Measurements from ENCODE around the gene LECT2.

The LECT2 gene

GRCh38 chr5:135937245-135937911 lies 17.4 kb downstream of the LECT2 start:
- DNase-seq, result no peak
- no peaks in the 10 kb centered on the region for H3K27me3 ChIP-seq (replicated peaks; ENCODE audit: insufficient read depth, low read length)
- no peaks in the 10 kb centered on the region for H3K79me2 ChIP-seq (ENCODE audit: low read length)
- no peaks in the 10 kb centered on the region for H4K20me1 ChIP-seq (ENCODE audit: insufficient read depth, low read length)
- no peak overlapping the region for H3K9ac ChIP-seq (ENCODE audit: low read length)
- H2AFZ ChIP-seq (ENCODE audit: low read length), result no peak overlapping the region
- no peak overlapping the region for H3K4me2 ChIP-seq (ENCODE audit: low read depth, low read length)
- H3F3A ChIP-seq (ENCODE audit: insufficient read depth, low read length), result peaks cover 10% of the 10 kb centered on the region; the same call in 1 of the 2 replicates
- H3K9me3 ChIP-seq (replicated peaks; ENCODE audit: insufficient read depth, low read length), result no peaks in the 10 kb centered on the region
- TF ChIP-seq EZH2 (optimal IDR thresholded peaks at IDR 0.05; ENCODE audit: low read depth, low read length) (no peak), CTCF (IDR thresholded peaks at IDR 0.05; ENCODE audit: low read length) (no peak)
- no peaks in the 10 kb centered on the region for H3K36me3 ChIP-seq (replicated peaks; ENCODE audit: insufficient read depth, low read length)
- no peaks in the 10 kb centered on the region for H3K9me2 ChIP-seq (replicated peaks; ENCODE audit: insufficient read depth, low read length)
- no peak overlapping the region for H3K27ac ChIP-seq (ENCODE audit: low read length)
- H3K4me3 ChIP-seq (ENCODE audit: low read length), result no peak overlapping the region
- peaks cover 14% of the 10 kb centered on the region for H3K4me1 ChIP-seq (ENCODE audit: low read length)

- no peaks in the 10 kb centered on the region for H3K36me3 ChIP-seq (replicated peaks; ENCODE audit: insufficient read depth, low read length)
- no peaks in the 10 kb centered on the region for H3K9me3 ChIP-seq (replicated peaks; ENCODE audit: insufficient read depth, low read length)
- no peaks in the 10 kb centered on the region for H3K27me3 ChIP-seq (replicated peaks; ENCODE audit: insufficient read depth, low read length)
- H3F3A ChIP-seq (ENCODE audit: insufficient read depth, low read length), result peaks cover 10% of the 10 kb centered on the region; the same call in 1 of the 2 replicates
- peaks cover 14% of the 10 kb centered on the region for H3K4me1 ChIP-seq (ENCODE audit: low read length)
- no peaks in the 10 kb centered on the region for H3K79me2 ChIP-seq (ENCODE audit: low read length)
- DNase-seq, result peak; percentile 89
- H3K4me2 ChIP-seq (ENCODE audit: low read depth, low read length), result peak overlapping the region; percentile 28; the same call in 1 of the 2 replicates
- H3K9me2 ChIP-seq (replicated peaks; ENCODE audit: insufficient read depth, low read length), result no peaks in the 10 kb centered on the region
- H4K20me1 ChIP-seq (ENCODE audit: insufficient read depth, low read length), result no peaks in the 10 kb centered on the region
- no peak overlapping the region for H3K4me3 ChIP-seq (ENCODE audit: low read length)
- peak overlapping the region; percentile 45; the same call in 1 of the 2 replicates for H3K27ac ChIP-seq (ENCODE audit: low read length)
- H3K9ac ChIP-seq (ENCODE audit: low read length), result no peak overlapping the region
- H2AFZ ChIP-seq (ENCODE audit: low read length), result no peak overlapping the region
- TF ChIP-seq CTCF (IDR thresholded peaks at IDR 0.05; ENCODE audit: low read length) (no peak), EZH2 (optimal IDR thresholded peaks at IDR 0.05; ENCODE audit: low read depth, low read length) (no peak)
Measured at GRCh38 chr5:135934939-135935338, 19.8 kb downstream of the LECT2 start.

- peaks cover 14% of the 10 kb centered on the region for H3K4me1 ChIP-seq (ENCODE audit: low read length)
- H3K27ac ChIP-seq (ENCODE audit: low read length), result no peak overlapping the region
- no peaks in the 10 kb centered on the region for H3K9me3 ChIP-seq (replicated peaks; ENCODE audit: insufficient read depth, low read length)
- H4K20me1 ChIP-seq (ENCODE audit: insufficient read depth, low read length), result no peaks in the 10 kb centered on the region
- H3F3A ChIP-seq (ENCODE audit: insufficient read depth, low read length), result peaks cover 10% of the 10 kb centered on the region; the same call in 1 of the 2 replicates
- no peaks in the 10 kb centered on the region for H3K27me3 ChIP-seq (replicated peaks; ENCODE audit: insufficient read depth, low read length)
- no peak overlapping the region for H2AFZ ChIP-seq (ENCODE audit: low read length)
- TF ChIP-seq EZH2 (optimal IDR thresholded peaks at IDR 0.05; ENCODE audit: low read depth, low read length), result no peak
- TF ChIP-seq EZH2phosphoT487 (IDR thresholded peaks at IDR 0.05; ENCODE audit: low read length), result no peak
- no peak for TF ChIP-seq CTCF (IDR thresholded peaks at IDR 0.05; ENCODE audit: low read length)
- no peaks in the 10 kb centered on the region for H3K79me2 ChIP-seq (ENCODE audit: low read length)
- H3K36me3 ChIP-seq (replicated peaks; ENCODE audit: insufficient read depth, low read length), result no peaks in the 10 kb centered on the region
- no peak overlapping the region for H3K9ac ChIP-seq (ENCODE audit: low read length)
- H3K4me2 ChIP-seq (ENCODE audit: low read depth, low read length), result no peak overlapping the region
- H3K4me3 ChIP-seq (ENCODE audit: low read length), result no peak overlapping the region
- no peak for DNase-seq
- no peaks in the 10 kb centered on the region for H3K9me2 ChIP-seq (replicated peaks; ENCODE audit: insufficient read depth, low read length)
Measured at GRCh38 chr5:135930949-135931295, 23.9 kb downstream of the LECT2 start.

All from MM.1S (cell line).